Astrocyte (in vitro differentiated cells and primary cell): ENCODE data around the gene ZFAND2B. TPM values are rescaled to one million over a fixed set of nuclear protein-coding genes. Genes with fewer than 3 reads are reported as not detected.

Experiments used
- DNase-seq: peaks from one replicate; pipeline ENCODE4 v3.0.0-alpha.2; 2010; ENCODE audit warnings: low read depth
- FAIRE-seq: peaks from 2 replicates; lab custom pipeline; 2011; peaks lifted over from hg19 to GRCh38; lab: Jason Lieb, UNC
- H2AFZ ChIP-seq: 2 replicates; pipeline ENCODE4 v1.6.0; 2012; ENCODE audit warnings: low read depth, low read length, inconsistent platforms
- H3K27ac ChIP-seq: 2 replicates; pipeline ENCODE4 v1.5.1; 2011; ENCODE audit warnings: low read depth, low read length, inconsistent platforms
- H3K27me3 ChIP-seq: 2 replicates; pipeline ENCODE4 v1.6.0; 2011; ENCODE audit warnings: low read length, inconsistent platforms; ENCODE audit not compliant: insufficient read depth
- H3K36me3 ChIP-seq: 2 replicates; pipeline ENCODE4 v1.5.1; 2011; ENCODE audit warnings: low read length, inconsistent platforms; ENCODE audit not compliant: insufficient read depth
- H3K4me1 ChIP-seq: 2 replicates; pipeline ENCODE4 v1.5.1; 2011; ENCODE audit warnings: low read length, inconsistent platforms; ENCODE audit not compliant: insufficient read depth
- H3K4me2 ChIP-seq: 2 replicates; pipeline ENCODE4 v1.6.0; 2012; ENCODE audit warnings: low read length, inconsistent platforms
- H3K4me3 ChIP-seq: 2 replicates; pipeline ENCODE4 v1.5.1; 2011; ENCODE audit warnings: low read depth, mild to moderate bottlenecking, low read length, inconsistent platforms; ENCODE audit not compliant: insufficient read depth
- H3K79me2 ChIP-seq: 2 replicates; pipeline ENCODE4 v1.6.0; 2012; ENCODE audit warnings: mild to moderate bottlenecking, low read length, inconsistent platforms; ENCODE audit not compliant: insufficient read depth
- H3K9ac ChIP-seq: 2 replicates; pipeline ENCODE4 v1.6.0; 2012; ENCODE audit warnings: mild to moderate bottlenecking, low read length, inconsistent platforms
- H3K9me3 ChIP-seq: 2 replicates; pipeline ENCODE4 v1.5.1; 2012; ENCODE audit warnings: low read depth, mild to moderate bottlenecking, low read length, inconsistent platforms; ENCODE audit not compliant: insufficient read depth
- H4K20me1 ChIP-seq: 2 replicates; pipeline ENCODE4 v1.6.0; 2012; ENCODE audit warnings: low read length, inconsistent platforms; ENCODE audit not compliant: insufficient read depth
- H3K27ac Mint-ChIP-seq: one replicate; pipeline ENCODE4 v1.8.0; 2021; ENCODE audit warnings: mild to moderate bottlenecking, mixed read lengths; ENCODE audit not compliant: unreplicated experiment
- H3K27me3 Mint-ChIP-seq: one replicate; pipeline ENCODE4 v1.8.0; 2021; ENCODE audit warnings: low read depth, mixed read lengths; ENCODE audit not compliant: unreplicated experiment
- H3K36me3 Mint-ChIP-seq: one replicate; pipeline ENCODE4 v1.8.0; 2021; ENCODE audit warnings: low read depth, mixed read lengths; ENCODE audit not compliant: unreplicated experiment
- H3K4me1 Mint-ChIP-seq: one replicate; pipeline ENCODE4 v1.8.0; 2021; ENCODE audit warnings: low read depth, mixed read lengths; ENCODE audit not compliant: unreplicated experiment
- H3K4me3 Mint-ChIP-seq: one replicate; pipeline ENCODE4 v1.8.0; 2021; ENCODE audit warnings: mild to moderate bottlenecking, moderate library complexity, mixed read lengths; ENCODE audit not compliant: unreplicated experiment
- H3K9me3 Mint-ChIP-seq: one replicate; pipeline ENCODE4 v1.8.0; 2021; ENCODE audit warnings: mild to moderate bottlenecking, mixed read lengths; ENCODE audit not compliant: unreplicated experiment
- CTCF ChIP-seq: IDR thresholded peaks from 2 replicates; pipeline ENCODE4 v1.5.1; 2011; ENCODE audit warnings: low read depth, mild to moderate bottlenecking, inconsistent platforms, low read length, moderate library complexity; ENCODE audit not compliant: insufficient read depth
- EZH2 ChIP-seq: IDR thresholded peaks from 2 replicates; pipeline ENCODE4 v1.6.1; 2012; ENCODE audit warnings: mild to moderate bottlenecking, low read length, inconsistent platforms; ENCODE audit not compliant: insufficient read depth
- total RNA-seq: library from RNA; stranded (reverse); gene quantifications from 2 replicates; pipeline ENCODE4 v1.2.1, GENCODE V29; 2021

The ZFAND2B gene
- total RNA-seq, 1 donor from 2014 or later: 24.0 TPM

GRCh38 chr2:219218732-219219701 lies 12.4 kb downstream of the ZFAND2B start, which contains the start of gene ABCB6:
Gene ABCB6, minus strand, starts transcription at chr2:219218958. Its CDS starts 285 bp downstream, at chr2:219218673.
- H3K27me3 Mint-ChIP-seq: no peaks in the 10 kb centered on the region
- no peaks in the 10 kb centered on the region for H3K27me3 ChIP-seq
- peak within 1 kb of the TSS; percentile 71 for H2AFZ ChIP-seq
- peak within 1 kb of the TSS; percentile 87 for H3K4me2 ChIP-seq
- H3K4me3 ChIP-seq: peak within 1 kb of the TSS; percentile 60
- H3K9ac ChIP-seq: peak within 1 kb of the TSS; percentile 73
- H3K36me3 ChIP-seq: peaks cover 16% of the 10 kb centered on the region
- peak within 1 kb of the TSS; percentile 86 for H3K4me3 Mint-ChIP-seq
- peaks cover 8% of the 10 kb centered on the region for H3K79me2 ChIP-seq
- peaks cover 23% of the 10 kb centered on the region for H3K4me1 ChIP-seq
- peaks cover 30% of the 10 kb centered on the region for H3K36me3 Mint-ChIP-seq
- DNase-seq (peak; percentile 79), FAIRE-seq (no peak)
- H3K27ac Mint-ChIP-seq: peak within 1 kb of the TSS; percentile 87
- H3K9me3 ChIP-seq: no peaks in the 10 kb centered on the region
- TF ChIP-seq CTCF (no peak), EZH2 (no peak)
- peaks cover 6% of the 10 kb centered on the region for H3K4me1 Mint-ChIP-seq
- no peaks in the 10 kb centered on the region for H3K9me3 Mint-ChIP-seq
- H4K20me1 ChIP-seq: peaks cover 14% of the 10 kb centered on the region
- H3K27ac ChIP-seq: peak within 1 kb of the TSS; percentile 79

- Histone ChIP-seq H3K36me3 (peaks cover 16% of the 10 kb centered on the region), H3K9me3 (no peaks in the 10 kb centered on the region), H3K79me2 (peaks cover 8% of the 10 kb centered on the region), H4K20me1 (peaks cover 14% of the 10 kb centered on the region), H3K9ac (peak overlapping the region; percentile 73), H3K4me2 (peak overlapping the region; percentile 87), H3K27ac (no peak overlapping the region), H2AFZ (no peak overlapping the region), H3K4me1 (peaks cover 23% of the 10 kb centered on the region), H3K4me3 (no peak overlapping the region), H3K27me3 (no peaks in the 10 kb centered on the region)
- no peak overlapping the region for H3K27ac Mint-ChIP-seq
- peaks cover 6% of the 10 kb centered on the region for H3K4me1 Mint-ChIP-seq
- peaks cover 29% of the 10 kb centered on the region for H3K36me3 Mint-ChIP-seq
- H3K9me3 Mint-ChIP-seq: no peaks in the 10 kb centered on the region
- no peak for DNase-seq
- TF ChIP-seq EZH2: no peak
- no peak for TF ChIP-seq CTCF
- no peak overlapping the region for H3K4me3 Mint-ChIP-seq
- FAIRE-seq: no peak
- H3K27me3 Mint-ChIP-seq: no peaks in the 10 kb centered on the region
Measured at GRCh38 chr2:219219784-219220532, 13.4 kb downstream of the ZFAND2B start.
